Left ventricle myocardium inferior (tissue), 1 donor: ENCODE measurements around the gene AKAP11. TPM values are rescaled to one million over a fixed set of nuclear protein-coding genes. Genes with fewer than 3 reads are reported as not detected.

Source experiments
- DNase-seq: peaks from one replicate; pipeline ENCODE4 v3.0.0-alpha.2; 2020
- H3K27ac ChIP-seq: fragments of 200-600 bp; replicated peaks from 2 replicates; pipeline ENCODE4 v1.8.0; 2021
- H3K27me3 ChIP-seq: fragments of 200-600 bp; 2 replicates; pipeline ENCODE4 v1.8.0; 2021; ENCODE audit warnings: low read depth
- H3K36me3 ChIP-seq: fragments of 200-600 bp; 2 replicates; pipeline ENCODE4 v1.8.0; 2021
- H3K4me1 ChIP-seq: fragments of 200-600 bp; 2 replicates; pipeline ENCODE4 v1.8.0; 2021
- H3K4me3 ChIP-seq: fragments of 200-600 bp; 2 replicates; pipeline ENCODE4 v1.8.0; 2021; ENCODE audit warnings: mild to moderate bottlenecking, moderate library complexity
- H3K9me3 ChIP-seq: fragments of 200-600 bp; replicated peaks from 2 replicates; pipeline ENCODE4 v1.8.0; 2021
- intact Hi-C: fragments of 100-400 bp; cut with micrococcal nuclease; formaldehyde crosslinking; loops from one replicate; pipeline ENCODE4 v1.11.0; 2022
- total RNA-seq: library from RNA; stranded (reverse); fragmentation: NEBNext Ultra II Directional; extraction: Animal tissue kit (Norgen Biotek cat#: 25700); gene quantifications from one replicate; pipeline ENCODE4 v1.2.1, GENCODE V29; 2021
- TF ChIP-seq, protein P1 (sequence below): fragments of 200-600 bp; IDR thresholded peaks from 2 replicates; pipeline ENCODE4 v1.8.0; 2021; ENCODE audit warnings: antibody characterized with exemption, mild to moderate bottlenecking, borderline replicate concordance
- donor health status: DM: no; HTN: yes; CAD: no; lungs with severe emphysema.

AKAP11 gene
- total RNA-seq, 1 donor from 2014 or later = 22.7 TPM

DNA sequence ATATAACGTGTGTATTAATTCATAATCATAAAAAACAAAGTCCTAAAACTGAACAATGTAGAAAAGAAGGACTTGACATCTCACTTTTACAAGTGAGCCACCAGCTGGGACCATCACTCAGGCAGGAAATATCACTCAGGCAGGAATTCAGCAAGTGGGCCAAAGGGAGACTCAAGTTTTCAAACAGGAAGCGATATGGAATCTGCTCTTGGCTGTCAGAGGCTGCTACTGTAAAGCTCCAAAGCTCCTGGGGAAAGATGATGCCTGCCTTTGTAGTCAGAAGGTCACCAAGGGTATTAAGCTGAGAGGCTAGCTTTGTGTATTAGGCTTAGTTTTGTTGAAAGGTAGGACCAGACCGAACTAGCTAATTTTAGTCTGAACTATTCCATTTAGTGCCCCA is 5.5 kb upstream of the AKAP11 start:
- H3K27me3 ChIP-seq = no peaks in the 10 kb centered on the region
- H3K27ac ChIP-seq = peak overlapping the region; percentile 39
- peaks cover 19% of the 10 kb centered on the region for H3K4me1 ChIP-seq
- no peak for DNase-seq
- intact Hi-C loops = no loop called here
- no peak overlapping the region for H3K4me3 ChIP-seq
- TF ChIP-seq, protein P1, sequence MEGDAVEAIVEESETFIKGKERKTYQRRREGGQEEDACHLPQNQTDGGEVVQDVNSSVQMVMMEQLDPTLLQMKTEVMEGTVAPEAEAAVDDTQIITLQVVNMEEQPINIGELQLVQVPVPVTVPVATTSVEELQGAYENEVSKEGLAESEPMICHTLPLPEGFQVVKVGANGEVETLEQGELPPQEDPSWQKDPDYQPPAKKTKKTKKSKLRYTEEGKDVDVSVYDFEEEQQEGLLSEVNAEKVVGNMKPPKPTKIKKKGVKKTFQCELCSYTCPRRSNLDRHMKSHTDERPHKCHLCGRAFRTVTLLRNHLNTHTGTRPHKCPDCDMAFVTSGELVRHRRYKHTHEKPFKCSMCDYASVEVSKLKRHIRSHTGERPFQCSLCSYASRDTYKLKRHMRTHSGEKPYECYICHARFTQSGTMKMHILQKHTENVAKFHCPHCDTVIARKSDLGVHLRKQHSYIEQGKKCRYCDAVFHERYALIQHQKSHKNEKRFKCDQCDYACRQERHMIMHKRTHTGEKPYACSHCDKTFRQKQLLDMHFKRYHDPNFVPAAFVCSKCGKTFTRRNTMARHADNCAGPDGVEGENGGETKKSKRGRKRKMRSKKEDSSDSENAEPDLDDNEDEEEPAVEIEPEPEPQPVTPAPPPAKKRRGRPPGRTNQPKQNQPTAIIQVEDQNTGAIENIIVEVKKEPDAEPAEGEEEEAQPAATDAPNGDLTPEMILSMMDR = no peak
- H3K9me3 ChIP-seq = no peaks in the 10 kb centered on the region
- H3K36me3 ChIP-seq = no peaks in the 10 kb centered on the region

DNA sequence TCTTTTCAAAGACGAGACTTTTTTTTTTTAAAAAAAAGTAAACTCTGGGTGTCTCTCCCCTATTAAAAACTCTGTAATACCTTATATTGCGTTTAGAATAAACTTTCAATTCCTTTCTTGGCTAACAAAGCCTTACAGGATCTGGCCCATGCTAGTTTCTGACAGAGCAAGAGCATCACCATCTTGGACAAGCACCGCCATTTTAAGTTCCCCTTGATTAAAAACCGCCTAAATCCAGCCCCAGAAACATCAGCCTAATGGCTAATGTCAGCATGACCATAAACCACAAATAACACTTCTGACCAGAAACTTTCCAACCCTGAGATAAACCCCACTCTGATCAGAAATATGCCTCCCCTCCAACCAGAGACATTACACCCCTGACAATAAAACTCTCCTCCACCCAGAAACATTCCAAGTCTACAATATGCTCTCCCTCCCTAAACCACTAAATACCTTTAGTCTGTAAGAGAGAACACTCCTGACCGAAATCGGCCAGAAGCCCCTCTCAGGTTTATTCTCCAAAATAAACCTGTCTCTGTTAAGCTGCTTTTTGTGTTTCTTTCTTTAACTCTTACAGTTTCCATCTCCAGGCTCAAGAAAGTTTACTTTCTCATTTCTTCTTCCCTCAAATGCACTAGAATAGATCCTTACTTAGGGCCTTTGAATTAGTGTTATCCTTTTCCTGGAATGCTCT is 1.6 kb upstream of the AKAP11 start:
- H3K9me3 ChIP-seq = no peaks in the 10 kb centered on the region
- H3K36me3 ChIP-seq = no peaks in the 10 kb centered on the region
- no peaks in the 10 kb centered on the region for H3K27me3 ChIP-seq
- intact Hi-C loops = no loop called here
- no peak overlapping the region for H3K27ac ChIP-seq
- TF ChIP-seq, protein P1 = no peak
- no peak for DNase-seq
- no peak overlapping the region for H3K4me3 ChIP-seq
- peaks cover 43% of the 10 kb centered on the region for H3K4me1 ChIP-seq

DNA sequence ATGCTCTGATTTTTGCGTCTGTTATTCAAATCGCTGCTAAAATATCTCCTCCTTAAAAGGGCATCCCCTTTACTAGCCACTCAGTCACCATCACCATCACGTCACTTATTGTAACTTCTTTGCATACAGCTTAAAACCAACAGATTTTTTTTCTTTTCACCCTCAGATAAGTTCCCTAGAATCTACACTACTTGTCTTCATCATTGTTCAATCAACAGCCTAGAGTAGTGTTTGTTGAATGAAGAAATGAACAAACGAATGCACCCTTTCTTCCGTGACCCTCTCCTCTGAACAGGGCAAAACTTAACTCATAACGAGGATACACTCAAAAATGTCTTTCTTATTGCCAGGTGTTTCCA is 1.1 kb upstream of the AKAP11 start:
- H3K4me3 ChIP-seq = peak overlapping the region; percentile 98
- TF ChIP-seq, protein P1 = no peak
- DNase-seq = no peak
- intact Hi-C loops = no loop called here
- peak overlapping the region; percentile 91 for H3K27ac ChIP-seq
- H3K36me3 ChIP-seq = no peaks in the 10 kb centered on the region
- H3K27me3 ChIP-seq = no peaks in the 10 kb centered on the region
- H3K9me3 ChIP-seq = no peaks in the 10 kb centered on the region
- H3K4me1 ChIP-seq = peaks cover 43% of the 10 kb centered on the region

DNA sequence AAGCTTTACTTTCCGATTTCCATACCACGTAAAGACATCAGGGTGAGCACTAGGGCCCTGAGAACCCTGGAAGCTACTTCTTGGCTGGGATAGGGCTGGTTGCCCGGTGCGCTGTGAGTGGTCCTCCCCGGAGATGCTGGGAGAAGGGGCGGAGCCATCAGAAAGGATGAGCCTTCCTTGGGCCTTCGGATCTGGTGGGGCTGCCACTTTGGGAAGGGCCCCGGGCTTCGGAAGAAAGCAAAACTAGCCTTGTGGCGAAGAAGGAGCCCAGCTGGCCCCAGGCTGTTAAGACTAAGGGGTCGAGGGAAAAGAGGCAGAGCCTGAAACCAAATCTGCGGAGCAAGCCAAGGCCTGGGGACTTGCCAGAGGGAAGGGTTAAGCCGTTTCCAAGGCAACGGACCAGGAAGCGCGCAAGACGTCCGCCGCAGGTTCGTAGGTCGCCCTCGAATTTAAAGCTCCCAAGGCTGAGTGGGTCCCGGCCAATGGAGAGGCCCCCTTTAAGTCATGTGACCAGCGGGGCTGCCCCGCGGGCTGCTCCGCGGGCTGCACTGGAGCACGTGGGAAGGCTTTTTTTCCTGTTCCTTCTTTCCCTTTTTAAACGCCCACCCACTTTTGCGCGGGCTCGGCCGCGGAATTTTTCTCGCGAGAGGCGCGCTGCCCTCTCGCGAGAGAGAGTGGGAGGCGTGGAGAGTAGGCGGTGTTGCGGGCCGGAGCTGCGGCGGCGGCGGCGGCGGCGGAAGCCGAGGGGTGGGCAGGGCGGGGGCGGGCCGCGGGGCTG is 426 bp upstream of the AKAP11 start:
- peak overlapping the region; percentile 91 for H3K27ac ChIP-seq
- TF ChIP-seq, protein P1 = no peak
- no peaks in the 10 kb centered on the region for H3K36me3 ChIP-seq
- intact Hi-C loops = no loop called here
- peaks cover 38% of the 10 kb centered on the region for H3K4me1 ChIP-seq
- no peaks in the 10 kb centered on the region for H3K9me3 ChIP-seq
- no peaks in the 10 kb centered on the region for H3K27me3 ChIP-seq
- H3K4me3 ChIP-seq = peak overlapping the region; percentile 98
- DNase-seq = peak; percentile 91

DNA sequence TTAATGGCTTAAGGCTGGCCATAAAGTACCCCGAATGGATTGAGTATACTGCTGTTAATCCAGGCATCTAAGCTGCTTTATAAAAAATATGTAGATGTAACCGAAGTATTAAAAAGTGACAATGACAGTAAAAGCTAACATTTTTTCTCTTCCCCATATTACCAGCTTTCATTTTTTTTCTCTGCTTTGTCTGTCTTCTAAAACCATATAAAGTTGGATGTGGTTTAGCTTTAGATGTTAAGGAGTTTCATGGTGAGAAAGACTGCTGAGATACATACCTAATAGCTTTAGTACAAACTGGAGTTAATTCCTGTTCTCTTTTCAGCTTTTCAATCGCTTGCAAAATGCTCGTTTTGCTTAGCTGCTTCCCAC is 838 bp downstream of the AKAP11 start:
- H3K4me1 ChIP-seq = peaks cover 31% of the 10 kb centered on the region
- intact Hi-C loops = no loop called here
- TF ChIP-seq, protein P1 = no peak
- no peaks in the 10 kb centered on the region for H3K27me3 ChIP-seq
- H3K27ac ChIP-seq = peak overlapping the region; percentile 91
- H3K4me3 ChIP-seq = peak overlapping the region; percentile 98
- DNase-seq = no peak
- H3K36me3 ChIP-seq = no peaks in the 10 kb centered on the region
- H3K9me3 ChIP-seq = no peaks in the 10 kb centered on the region
